ENCODE results near the gene OCA2.
"Not testable (repeated sequence)": the region's sequence is repeated elsewhere in the genome, so short reads cannot be mapped to it uniquely, and the experiment has no call there.

The OCA2 gene

GRCh38 chr15:28026221-28026620 is 72.9 kb downstream of the OCA2 start:
- DNase-seq (ENCODE audit: low spot score) (no peak), FAIRE-seq (no peak)

GRCh38 chr15:28025413-28025812 is 73.7 kb downstream of the OCA2 start:
- FAIRE-seq (no peak), DNase-seq (ENCODE audit: low spot score) (no peak)

GRCh38 chr15:28024889-28025250 is 74.2 kb downstream of the OCA2 start:
- FAIRE-seq (no peak), DNase-seq (ENCODE audit: low spot score) (no peak)

GRCh38 chr15:28023933-28024888 is 74.9 kb downstream of the OCA2 start:
- FAIRE-seq, result no peak
- DNase-seq (ENCODE audit: low spot score), result no peak

GRCh38 chr15:28023422-28023821 is 75.7 kb downstream of the OCA2 start:
- no peak for FAIRE-seq

GRCh38 chr15:28022961-28023360 is 76.2 kb downstream of the OCA2 start:
- FAIRE-seq (no peak), DNase-seq (ENCODE audit: low spot score) (no peak)

More at GRCh38 chr15:28023422-28023821, 75.7 kb downstream of the OCA2 start:
- no peak for DNase-seq (ENCODE audit: low spot score)

- FAIRE-seq, result no peak
- no peak for DNase-seq (ENCODE audit: low spot score)
Measured at GRCh38 chr15:28022181-28022580, 76.9 kb downstream of the OCA2 start.

GRCh38 chr15:28021281-28022039 is 77.7 kb downstream of the OCA2 start:
- peak; percentile 96 for DNase-seq (ENCODE audit: low spot score)
- FAIRE-seq, result peak; percentile 70

GRCh38 chr15:28020644-28021043 is 78.5 kb downstream of the OCA2 start:
- no peak for DNase-seq (ENCODE audit: low spot score)

GRCh38 chr15:28019594-28020309 is 79.4 kb downstream of the OCA2 start:
- DNase-seq (ENCODE audit: low spot score) (no peak), FAIRE-seq (no peak)

More at GRCh38 chr15:28020644-28021043, 78.5 kb downstream of the OCA2 start:
- FAIRE-seq, result no peak

- FAIRE-seq, result no peak
- DNase-seq (ENCODE audit: low spot score), result no peak
Measured at GRCh38 chr15:28018291-28019044, 80.6 kb downstream of the OCA2 start.

- no peak for DNase-seq (ENCODE audit: low spot score)
- no peak for FAIRE-seq
Measured at GRCh38 chr15:28017423-28017924, 81.6 kb downstream of the OCA2 start.

- no peak for DNase-seq (ENCODE audit: low spot score)
Measured at GRCh38 chr15:28015855-28016254, 83.3 kb downstream of the OCA2 start.

GRCh38 chr15:28014623-28015200 is 84.4 kb downstream of the OCA2 start:
- FAIRE-seq, result no peak
- no peak for DNase-seq (ENCODE audit: low spot score)

More at GRCh38 chr15:28015855-28016254, 83.3 kb downstream of the OCA2 start:
- no peak for FAIRE-seq

- FAIRE-seq (no peak), DNase-seq (ENCODE audit: low spot score) (no peak)
Measured at GRCh38 chr15:28013976-28014375, 85.1 kb downstream of the OCA2 start.

GRCh38 chr15:28013480-28013879 is 85.6 kb downstream of the OCA2 start:
- no peak for DNase-seq (ENCODE audit: low spot score)

GRCh38 chr15:28012231-28012630 is 86.9 kb downstream of the OCA2 start:
- FAIRE-seq (no peak), DNase-seq (ENCODE audit: low spot score) (no peak)

More at GRCh38 chr15:28013480-28013879, 85.6 kb downstream of the OCA2 start:
- FAIRE-seq, result no peak

GRCh38 chr15:28008175-28008574 is 90.9 kb downstream of the OCA2 start:
- not testable (repeated sequence) for FAIRE-seq; DNase-seq (ENCODE audit: low spot score)

GRCh38 chr15:28006116-28006905 is 92.8 kb downstream of the OCA2 start:
- DNase-seq (ENCODE audit: low spot score), result no peak
- no peak for FAIRE-seq
